Vagina (tissue), 2 donors: ENCODE data around the gene COL18A1. TPM values are rescaled to one million over a fixed set of nuclear protein-coding genes. Genes with fewer than 3 reads are reported as not detected.

Experiments used
- DNase-seq, 2 donors: peaks; one replicate each; pipeline ENCODE4 v3.0.0-alpha.2; 2017; ENCODE audit errors: extremely low spot score in 2 of 2
- H3K27ac ChIP-seq: fragments of 200-600 bp; sonication (generic); one replicate; pipeline ENCODE4 v1.5.1; 2019
- H3K27me3 ChIP-seq: fragments of 200-600 bp; sonication (generic); one replicate; pipeline ENCODE4 v1.5.1; 2019
- H3K36me3 ChIP-seq, 2 donors: fragments of 200-600 bp; sonication (generic); one replicate each; pipeline ENCODE4 v1.5.1; 2017 to 2019
- H3K4me1 ChIP-seq: fragments of 200-600 bp; sonication (generic); one replicate; pipeline ENCODE4 v1.5.1; 2019
- H3K4me3 ChIP-seq, 2 donors: fragments of 200-600 bp; sonication (generic); 1 replicate in 1 of 2; 2 replicates in 1 of 2; pipeline ENCODE4 v1.5.1; 2016 to 2019
- H3K9me3 ChIP-seq: fragments of 200-600 bp; sonication (generic); one replicate; pipeline ENCODE4 v1.5.1; 2019
- CTCF ChIP-seq, 3 experiments: fragments of 450-650 bp in 2 of 3; fragments of 200-600 bp in 1 of 3; sonication (generic) in 1 of 3; IDR thresholded peaks; one replicate each; pipeline ENCODE4 v1.5.1; 2017 to 2019; ENCODE audit warnings: antibody characterized with exemption in 3 of 3, mild to moderate bottlenecking in 2 of 3, moderate library complexity in 2 of 3
- POLR2A ChIP-seq, 2 donors: fragments of 450-650 bp; IDR thresholded peaks; one replicate each; pipeline ENCODE4 v1.6.1; 2017; ENCODE audit warnings: antibody characterized with exemption in 2 of 2, mild to moderate bottlenecking in 2 of 2, moderate library complexity in 2 of 2
- POLR2AphosphoS5 ChIP-seq, 2 donors: sonication (generic); formaldehyde crosslinking; IDR thresholded peaks; one replicate each; pipeline ENCODE4 v1.9.0; 2017; ENCODE audit warnings: antibody characterized with exemption in 2 of 2, mild to moderate bottlenecking in 2 of 2, low read depth in 1 of 2; ENCODE audit not compliant: insufficient read depth in 1 of 2
- intact Hi-C: fragments of 100-400 bp; cut with DNase I; formaldehyde crosslinking; loops from one replicate; pipeline ENCODE4 v1.15.1; 2023
- total RNA-seq: library from RNA; depleted of rRNA; stranded (reverse); fragments of >200 nt; gene quantifications from one replicate; pipeline ENCODE4 v1.2.3, GENCODE V29; 2016

COL18A1 gene
- total RNA-seq, 1 donor from 2014 or later, result 86.7 TPM

- H3K4me1 ChIP-seq, result peaks cover 75% of the 10 kb centered on the region
- H3K4me3 ChIP-seq, result no peak overlapping the region
- TF ChIP-seq CTCF (IDR thresholded peaks at IDR 0.05) (no peak), POLR2A (IDR thresholded peaks at IDR 0.05) (no peak), POLR2AphosphoS5 (IDR thresholded peaks at IDR 0.05; ENCODE audit: insufficient read depth in 1 of 2, low read depth in 1 of 2) (no peak)
- no peaks in the 10 kb centered on the region for H3K9me3 ChIP-seq
- H3K36me3 ChIP-seq, result no peaks in the 10 kb centered on the region
- peak overlapping the region; percentile 87 for H3K27ac ChIP-seq
- intact Hi-C loops, result no loop called here
- DNase-seq, result no peak
- no peaks in the 10 kb centered on the region for H3K27me3 ChIP-seq
These were observed 3.9 kb downstream of the COL18A1 start for GRCh38 chr21:45408801-45409261.

GRCh38 chr21:45409466-45410150 lies 4.6 kb downstream of the COL18A1 start:
- TF ChIP-seq CTCF (IDR thresholded peaks at IDR 0.05) (no peak), POLR2AphosphoS5 (IDR thresholded peaks at IDR 0.05; ENCODE audit: insufficient read depth in 1 of 2, low read depth in 1 of 2) (peak; percentile 15 to 63)
- peak overlapping the region; percentile 10 to 11 for H3K4me3 ChIP-seq
- peak overlapping the region; percentile 87 for H3K27ac ChIP-seq
- no peak for DNase-seq
- H3K27me3 ChIP-seq, result no peaks in the 10 kb centered on the region
- intact Hi-C loops, result no loop called here
- peaks cover 71% of the 10 kb centered on the region for H3K4me1 ChIP-seq
- H3K9me3 ChIP-seq, result no peaks in the 10 kb centered on the region
- H3K36me3 ChIP-seq, result no peaks in the 10 kb centered on the region

GRCh38 chr21:45410151-45410864 lies 5.3 kb downstream of the COL18A1 start:
- H3K4me1 ChIP-seq, result peaks cover 71% of the 10 kb centered on the region
- H3K27ac ChIP-seq, result peak overlapping the region; percentile 87
- H3K4me3 ChIP-seq, result peak overlapping the region; percentile 10 to 11
- intact Hi-C loops, result no loop called here
- no peaks in the 10 kb centered on the region for H3K9me3 ChIP-seq
- TF ChIP-seq POLR2A (IDR thresholded peaks at IDR 0.05), result no peak
- no peak for DNase-seq
- no peaks in the 10 kb centered on the region for H3K27me3 ChIP-seq
- no peaks in the 10 kb centered on the region for H3K36me3 ChIP-seq

GRCh38 chr21:45410865-45411809 lies 6.2 kb downstream of the COL18A1 start:
- no peaks in the 10 kb centered on the region for H3K27me3 ChIP-seq
- no peak for DNase-seq
- peaks cover 69% of the 10 kb centered on the region for H3K4me1 ChIP-seq
- intact Hi-C loops, result no loop called here
- TF ChIP-seq POLR2AphosphoS5 (IDR thresholded peaks at IDR 0.05; ENCODE audit: insufficient read depth in 1 of 2, low read depth in 1 of 2) (no peak), CTCF (IDR thresholded peaks at IDR 0.05) (no peak), POLR2A (IDR thresholded peaks at IDR 0.05) (no peak)
- peak overlapping the region in 1 of 2 donors; percentile 10 for H3K4me3 ChIP-seq
- H3K27ac ChIP-seq, result peak overlapping the region; percentile 87
- H3K36me3 ChIP-seq, result no peaks in the 10 kb centered on the region
- no peaks in the 10 kb centered on the region for H3K9me3 ChIP-seq

GRCh38 chr21:45411810-45412206 lies 6.8 kb downstream of the COL18A1 start:
- Histone ChIP-seq H3K36me3 (no peaks in the 10 kb centered on the region), H3K9me3 (no peaks in the 10 kb centered on the region), H3K4me1 (peaks cover 69% of the 10 kb centered on the region), H3K27me3 (no peaks in the 10 kb centered on the region), H3K4me3 (no peak overlapping the region), H3K27ac (no peak overlapping the region)
- no peak for DNase-seq
- TF ChIP-seq POLR2AphosphoS5 (IDR thresholded peaks at IDR 0.05; ENCODE audit: insufficient read depth in 1 of 2, low read depth in 1 of 2), result no peak
- TF ChIP-seq POLR2A (IDR thresholded peaks at IDR 0.05), result no peak
- no peak for TF ChIP-seq CTCF (IDR thresholded peaks at IDR 0.05)
- intact Hi-C loops, result no loop called here
